ENCODE measurements around the gene EXOC4. TPM values are rescaled to one million over a fixed set of nuclear protein-coding genes. Genes with fewer than 3 reads are reported as not detected.
"Not testable (repeated sequence)": the region's sequence is repeated elsewhere in the genome, so short reads cannot be mapped to it uniquely, and the experiment has no call there.

EXOC4 gene
- total RNA-seq, 2 donors from 2014 or later = 52.4 to 74.0 TPM

- H3K9me3 Mint-ChIP-seq = peaks cover 0 to 4% of the 10 kb centered on the region in 2 donors
- no peak for ATAC-seq
- H3K27ac Mint-ChIP-seq = no peak overlapping the region
- DNase-seq (ENCODE audit: low spot score in 2 of 2) = no peak
- peaks cover 5 to 7% of the 10 kb centered on the region in 2 donors for H3K36me3 Mint-ChIP-seq
Measured at GRCh38 chr7:133978502-133979295, 725.8 kb downstream of the EXOC4 start.

- Mint-ChIP-seq H3K36me3 (peaks cover 5 to 7% of the 10 kb centered on the region in 2 donors), H3K9me3 (peaks cover 4 to 5% of the 10 kb centered on the region in 2 donors), H3K27ac (no peak overlapping the region)
- no peak for ATAC-seq
- no peak for DNase-seq (ENCODE audit: low spot score in 2 of 2)
Measured at GRCh38 chr7:133980804-133981203, 727.9 kb downstream of the EXOC4 start.

DNA sequence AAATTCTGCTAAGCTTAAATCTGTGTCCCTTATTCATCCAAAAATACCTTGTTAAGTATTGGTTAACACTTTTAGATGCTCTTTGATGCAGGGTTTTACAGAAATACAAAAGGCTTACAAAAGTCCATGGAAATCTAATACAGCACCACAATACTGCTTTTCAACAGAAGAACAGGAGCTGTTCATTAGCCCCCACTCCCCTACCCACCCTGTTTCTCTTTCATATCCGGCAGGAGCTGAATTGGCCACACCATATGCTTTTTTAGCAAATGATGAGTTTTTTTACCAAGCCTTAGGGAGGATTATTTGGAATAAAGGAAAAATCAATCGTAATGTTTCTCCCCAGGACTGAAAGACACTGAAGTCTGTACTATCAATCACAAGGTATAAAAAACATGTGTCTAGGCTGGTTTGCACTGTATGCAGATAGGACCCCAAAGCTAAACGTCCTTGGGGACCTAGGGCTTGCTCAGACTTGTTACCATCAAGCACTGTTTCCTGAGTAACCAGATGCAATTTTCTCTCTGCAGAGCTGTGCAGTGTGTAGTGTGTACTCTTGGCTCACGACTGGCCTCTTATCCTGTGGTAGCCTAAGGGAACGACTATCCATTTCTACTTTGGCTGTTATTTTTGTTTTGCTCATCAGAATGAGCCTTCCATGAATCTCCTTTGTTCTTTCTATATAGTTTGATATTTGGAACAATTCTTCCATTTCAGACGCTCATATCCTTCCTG lies 731.0 kb downstream of the EXOC4 start:
- DNase-seq (ENCODE audit: low spot score in 2 of 2) = no peak
- ATAC-seq = no peak
- Mint-ChIP-seq H3K27ac (no peak overlapping the region), H3K36me3 (peaks cover 5 to 7% of the 10 kb centered on the region in 2 donors), H3K9me3 (peaks cover 4 to 5% of the 10 kb centered on the region in 2 donors)

DNA sequence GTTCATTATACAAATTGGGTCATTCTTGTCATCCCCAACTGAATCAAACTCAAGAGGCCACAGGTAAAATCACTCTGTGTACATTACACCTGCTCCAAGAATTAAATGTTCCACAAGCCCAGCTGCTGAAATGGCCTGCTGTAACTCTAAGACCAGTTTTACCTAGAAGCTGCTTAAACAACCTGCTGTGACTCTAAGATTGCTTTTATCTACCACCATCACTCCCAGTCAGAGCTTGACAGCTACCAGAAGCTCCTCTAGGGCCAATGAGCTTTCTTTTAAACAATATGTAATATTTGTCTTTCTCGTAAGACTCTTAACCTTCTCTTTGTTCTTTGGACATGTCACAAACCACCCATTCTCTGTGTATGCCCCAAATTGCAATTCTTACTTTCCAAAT lies 732.4 kb downstream of the EXOC4 start:
- DNase-seq (ENCODE audit: low spot score in 2 of 2) (no peak), ATAC-seq (no peak)
- H3K36me3 Mint-ChIP-seq = peaks cover 0 to under 1% of the 10 kb centered on the region in 2 donors
- peaks cover 0 to 5% of the 10 kb centered on the region in 2 donors for H3K9me3 Mint-ChIP-seq
- H3K27ac Mint-ChIP-seq = no peak overlapping the region

DNA sequence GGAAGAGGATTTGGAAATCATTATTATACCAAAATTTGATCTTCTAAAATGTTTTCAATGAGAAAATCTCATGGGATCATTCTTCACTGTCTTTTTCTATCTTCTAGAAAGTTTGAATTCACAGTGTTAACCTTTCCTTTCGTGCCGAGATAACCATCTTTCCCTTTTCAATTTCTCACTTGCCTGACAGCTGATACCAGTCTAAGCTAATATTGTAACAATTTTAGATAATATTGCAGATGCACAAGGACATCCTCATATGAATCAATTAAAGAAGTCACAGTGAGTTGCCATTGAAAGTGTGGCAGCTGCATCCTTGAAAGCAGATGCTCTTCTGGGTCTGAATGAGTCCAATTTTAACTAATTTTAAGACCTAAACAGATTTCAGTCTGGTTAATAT lies 734.7 kb downstream of the EXOC4 start:
- ATAC-seq (no peak), DNase-seq (ENCODE audit: low spot score in 2 of 2) (no peak)
- no peaks in the 10 kb centered on the region for H3K36me3 Mint-ChIP-seq
- H3K9me3 Mint-ChIP-seq = peaks cover 0 to 5% of the 10 kb centered on the region in 2 donors
- H3K27ac Mint-ChIP-seq = no peak overlapping the region

GRCh38 chr7:133993547-133993946 lies 740.7 kb downstream of the EXOC4 start:
- ATAC-seq = no peak
- H3K9me3 Mint-ChIP-seq = no peaks in the 10 kb centered on the region
- DNase-seq (ENCODE audit: low spot score in 2 of 2) = no peak
- H3K27ac Mint-ChIP-seq = no peak overlapping the region
- H3K36me3 Mint-ChIP-seq = peaks cover 3 to 10% of the 10 kb centered on the region in 2 donors

- not testable (repeated sequence) for H3K9me3 Mint-ChIP-seq; DNase-seq (ENCODE audit: low spot score in 2 of 2); ATAC-seq; H3K27ac Mint-ChIP-seq
- peaks cover 4 to 13% of the 10 kb centered on the region in 2 donors for H3K36me3 Mint-ChIP-seq
Measured at GRCh38 chr7:133994100-133994499, 741.2 kb downstream of the EXOC4 start.

GRCh38 chr7:133997463-133997862 lies 744.6 kb downstream of the EXOC4 start:
- Mint-ChIP-seq H3K36me3 (peaks cover 4 to 13% of the 10 kb centered on the region in 2 donors), H3K9me3 (no peaks in the 10 kb centered on the region), H3K27ac (no peak overlapping the region)
- DNase-seq (ENCODE audit: low spot score in 2 of 2) (no peak), ATAC-seq (no peak)

DNA sequence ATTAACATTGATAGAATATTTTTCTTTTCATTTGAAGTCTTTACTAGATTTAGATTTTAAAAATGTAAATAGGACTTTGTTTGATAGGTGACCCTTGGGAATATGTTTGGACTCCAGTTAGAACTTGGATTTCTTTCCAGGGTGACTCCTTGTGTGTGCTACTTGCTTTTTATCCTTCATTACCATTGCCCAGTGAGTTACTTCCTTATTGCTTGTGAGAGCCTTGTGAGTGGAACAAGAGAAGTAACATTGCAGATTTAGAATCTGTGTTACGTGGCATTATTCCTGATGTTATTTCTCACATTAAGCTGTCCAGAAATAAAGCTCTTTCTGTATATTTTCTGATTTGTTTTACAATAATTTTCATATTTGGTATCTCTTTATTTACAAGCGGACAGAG lies 746.3 kb downstream of the EXOC4 start:
- no peak for ATAC-seq
- Mint-ChIP-seq H3K9me3 (no peaks in the 10 kb centered on the region), H3K36me3 (peaks cover 4 to 13% of the 10 kb centered on the region in 2 donors), H3K27ac (no peak overlapping the region)
- DNase-seq (ENCODE audit: low spot score in 2 of 2) = no peak

DNA sequence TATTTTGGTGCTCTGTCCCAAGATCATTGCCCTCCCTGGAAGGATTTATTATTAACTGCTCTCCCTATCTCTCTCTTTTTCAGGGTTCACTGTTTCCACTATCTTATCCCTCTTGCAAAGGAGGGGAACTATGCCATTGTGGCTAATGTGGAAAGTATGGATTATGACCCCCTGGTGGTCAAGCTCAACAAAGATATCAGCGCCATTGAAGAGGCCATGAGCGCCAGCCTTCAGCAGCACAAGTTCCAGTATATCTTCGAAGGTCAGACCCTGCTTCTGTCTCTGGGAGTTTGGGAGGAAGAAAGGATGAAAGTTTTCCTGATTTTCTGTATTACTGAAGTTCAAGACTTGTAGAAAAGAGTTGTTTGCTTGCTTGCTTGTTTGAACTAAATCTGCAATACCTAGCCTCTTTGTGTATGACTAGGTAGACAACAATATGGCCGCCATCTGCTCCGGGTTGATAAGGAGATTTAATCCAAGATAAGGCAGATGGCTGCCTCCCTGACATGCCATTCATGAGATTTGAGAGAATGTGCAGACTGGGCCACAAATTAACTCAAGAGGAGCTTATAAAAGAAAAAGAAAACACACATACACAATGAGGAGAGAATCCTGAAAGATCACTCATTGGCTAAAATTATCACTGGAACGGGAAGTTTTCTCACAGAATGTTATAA lies 752.1 kb downstream of the EXOC4 start:
- H3K9me3 Mint-ChIP-seq = peaks cover 0 to 5% of the 10 kb centered on the region in 2 donors
- ATAC-seq (no peak), DNase-seq (ENCODE audit: low spot score in 2 of 2) (no peak)
- peaks cover 7 to 9% of the 10 kb centered on the region in 2 donors for H3K36me3 Mint-ChIP-seq
- H3K27ac Mint-ChIP-seq = no peak overlapping the region

DNA sequence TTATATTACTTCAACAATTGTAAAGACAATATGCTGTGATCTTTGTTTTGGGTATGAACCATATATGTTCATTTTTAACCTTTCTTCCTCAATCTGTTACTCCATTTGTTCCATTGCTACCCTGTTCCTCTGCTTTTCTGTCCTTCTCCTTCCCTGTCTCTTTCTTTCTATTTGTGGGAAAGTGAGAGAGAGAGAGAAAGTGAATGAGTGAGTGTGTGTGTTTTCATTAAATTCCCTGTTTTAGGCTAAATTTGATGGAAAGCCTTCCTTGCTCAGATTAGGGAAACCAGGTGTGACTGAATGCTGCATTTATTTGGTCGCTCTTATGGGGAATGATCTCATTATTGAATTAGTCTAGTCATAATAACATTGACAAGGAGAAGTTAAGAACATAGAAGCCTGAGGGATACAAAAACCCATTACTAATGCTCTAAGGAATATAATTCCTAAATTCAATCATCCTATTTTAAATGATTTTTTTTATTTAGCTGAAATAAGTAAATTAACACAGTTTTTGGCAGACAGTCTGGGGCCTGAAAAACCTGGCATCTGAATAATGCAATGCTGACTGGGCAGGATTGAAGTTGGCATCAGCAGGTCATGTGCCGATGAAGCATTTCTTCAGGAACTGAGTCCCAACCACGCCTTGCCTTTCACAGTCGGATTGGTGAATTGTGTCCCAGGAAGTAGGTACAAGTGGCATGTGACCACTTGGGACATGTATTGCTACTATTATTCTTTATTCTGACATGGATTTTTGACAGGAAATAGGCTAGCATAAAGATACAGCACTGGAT lies 756.6 kb downstream of the EXOC4 start:
- DNase-seq (ENCODE audit: low spot score in 2 of 2) = no peak
- H3K27ac Mint-ChIP-seq = no peak overlapping the region
- ATAC-seq = no peak
- peaks cover 0 to 5% of the 10 kb centered on the region in 2 donors for H3K9me3 Mint-ChIP-seq
- peaks cover 7 to 9% of the 10 kb centered on the region in 2 donors for H3K36me3 Mint-ChIP-seq

DNA sequence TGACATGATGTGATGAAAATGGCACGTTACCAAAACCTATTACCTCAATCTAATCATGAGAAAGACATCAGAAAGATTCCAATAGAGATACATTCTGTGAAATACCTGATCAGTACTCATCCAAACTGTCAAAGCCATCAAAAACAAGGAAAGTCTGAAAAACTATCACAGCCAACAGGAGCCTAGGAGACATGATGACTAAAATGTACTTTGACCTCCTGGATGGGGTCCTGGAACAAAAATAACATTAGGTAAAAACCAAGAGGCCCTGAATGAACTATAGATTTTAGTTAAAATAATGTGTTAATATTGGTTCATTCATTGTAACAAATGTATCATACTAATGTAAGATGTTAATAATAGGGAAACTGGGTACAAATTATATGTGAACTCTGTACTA lies 760.4 kb downstream of the EXOC4 start:
- DNase-seq (ENCODE audit: low spot score in 2 of 2) = no peak
- ATAC-seq = no peak
- Mint-ChIP-seq H3K36me3 (no peaks in the 10 kb centered on the region), H3K9me3 (no peaks in the 10 kb centered on the region), H3K27ac (no peak overlapping the region)

GRCh38 chr7:134014935-134015334 lies 762.1 kb downstream of the EXOC4 start:
- Mint-ChIP-seq H3K36me3 (no peaks in the 10 kb centered on the region), H3K27ac (no peak overlapping the region), H3K9me3 (no peaks in the 10 kb centered on the region)
- ATAC-seq (no peak), DNase-seq (ENCODE audit: low spot score in 2 of 2) (no peak)

DNA sequence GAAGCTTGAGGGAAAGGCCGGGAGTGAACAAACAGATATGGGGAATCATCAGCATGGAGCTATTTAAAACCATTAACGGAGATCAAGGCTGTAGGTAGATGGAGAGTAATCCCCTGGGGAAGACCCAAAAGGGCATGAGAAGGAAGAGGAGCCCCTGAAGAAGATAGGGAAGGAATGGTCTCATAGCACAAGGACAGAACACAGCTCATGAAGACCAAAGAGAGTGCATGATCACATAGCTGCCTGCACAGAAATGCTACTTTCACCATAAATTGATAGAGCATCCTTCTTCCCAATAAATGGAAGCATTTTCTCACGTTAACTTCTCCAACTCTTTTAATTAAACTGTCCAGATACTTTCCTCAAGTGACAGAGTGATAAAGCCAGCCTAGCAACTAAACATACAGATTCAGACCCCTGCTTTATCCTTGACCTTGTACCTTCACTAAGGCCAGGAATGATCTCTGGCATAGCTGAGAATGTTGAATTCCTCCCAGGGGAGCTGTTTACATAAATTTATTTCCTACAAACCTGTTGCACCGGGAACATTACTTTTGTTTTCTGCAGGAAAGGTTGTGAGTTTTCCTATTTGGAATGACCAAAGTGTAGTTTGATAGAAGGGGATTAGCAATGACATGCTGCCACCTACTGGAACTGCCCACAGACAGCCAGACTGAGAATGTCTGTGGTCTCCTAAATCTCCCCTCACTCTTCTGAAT lies 763.5 kb downstream of the EXOC4 start:
- Mint-ChIP-seq H3K36me3 (no peaks in the 10 kb centered on the region), H3K27ac (no peak overlapping the region), H3K9me3 (no peaks in the 10 kb centered on the region)
- ATAC-seq (no peak), DNase-seq (ENCODE audit: low spot score in 2 of 2) (no peak)

DNA sequence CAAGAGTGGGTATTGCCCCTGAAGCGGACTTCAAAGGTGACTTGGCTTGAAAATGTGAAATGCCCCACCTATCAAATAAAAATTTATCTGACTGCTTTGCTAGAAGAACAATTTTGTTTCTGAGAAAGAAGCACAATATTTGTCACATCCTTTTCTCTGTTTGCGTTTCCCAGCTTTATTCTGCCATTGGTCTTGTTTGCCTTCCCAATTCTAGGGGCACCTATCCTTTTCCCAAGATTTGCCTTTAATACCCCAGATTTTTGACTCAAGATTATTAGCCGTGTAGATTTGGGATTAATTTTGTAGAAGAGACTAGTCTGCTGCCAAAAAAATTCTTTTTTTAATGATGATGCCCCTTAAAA lies 764.0 kb downstream of the EXOC4 start:
- no peaks in the 10 kb centered on the region for H3K9me3 Mint-ChIP-seq
- ATAC-seq = no peak
- H3K27ac Mint-ChIP-seq = no peak overlapping the region
- H3K36me3 Mint-ChIP-seq = no peaks in the 10 kb centered on the region
- no peak for DNase-seq (ENCODE audit: low spot score in 2 of 2)

GRCh38 chr7:134018306-134018705 lies 765.4 kb downstream of the EXOC4 start:
- ATAC-seq = no peak
- DNase-seq (ENCODE audit: low spot score in 2 of 2) = no peak

More at GRCh38 chr7:134018306-134018705, 765.4 kb downstream of the EXOC4 start:
- no peaks in the 10 kb centered on the region for H3K36me3 Mint-ChIP-seq
- no peaks in the 10 kb centered on the region for H3K9me3 Mint-ChIP-seq
- H3K27ac Mint-ChIP-seq = no peak overlapping the region

Data from activated naive CD4-positive, alpha-beta T cell treated with anti-CD3 and anti-CD28 coated beads, Interleukin-2, amount 50 U/mL, for 72 hours (primary cell).